GM20431 (cell line): Measurements from ENCODE around the gene SETBP1.

Experiments used
- in situ Hi-C: fragments of 300-500 bp; cut with MseI, MboI; formaldehyde crosslinking; loops from one replicate; pipeline ENCODE4 v1.15.0; 2020; ENCODE audit warnings: low sequenced_read_pairs; ENCODE audit not compliant: unreplicated experiment

Gene SETBP1

GRCh38 chr18:44826418-44827259 lies 146.0 kb downstream of the SETBP1 start:
- in situ Hi-C loops = no loop called here

GRCh38 chr18:44828080-44828479 lies 147.4 kb downstream of the SETBP1 start:
- in situ Hi-C loops = no loop called here

GRCh38 chr18:44830581-44830980 lies 149.9 kb downstream of the SETBP1 start:
- in situ Hi-C loops = no loop called here

DNA sequence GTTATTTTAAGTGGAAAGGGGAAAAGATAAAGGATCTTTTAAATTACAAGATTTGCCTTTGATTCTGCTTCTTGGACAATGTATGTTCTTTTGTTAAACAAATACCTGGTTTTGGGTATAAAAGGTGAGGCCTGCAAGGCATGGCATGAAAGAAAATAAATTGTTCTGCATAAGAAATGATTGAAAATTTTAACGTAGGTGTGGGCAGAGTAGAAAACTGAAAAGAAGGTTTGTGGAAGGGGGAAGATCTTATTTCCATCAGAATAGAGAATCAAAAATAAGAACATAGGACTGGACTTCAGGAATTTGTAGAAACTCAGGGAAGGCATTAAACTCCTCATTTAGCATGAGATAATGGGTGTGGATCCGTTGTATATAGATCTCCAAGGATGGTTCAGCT lies 153.1 kb downstream of the SETBP1 start:
- in situ Hi-C loops = no loop called here

DNA sequence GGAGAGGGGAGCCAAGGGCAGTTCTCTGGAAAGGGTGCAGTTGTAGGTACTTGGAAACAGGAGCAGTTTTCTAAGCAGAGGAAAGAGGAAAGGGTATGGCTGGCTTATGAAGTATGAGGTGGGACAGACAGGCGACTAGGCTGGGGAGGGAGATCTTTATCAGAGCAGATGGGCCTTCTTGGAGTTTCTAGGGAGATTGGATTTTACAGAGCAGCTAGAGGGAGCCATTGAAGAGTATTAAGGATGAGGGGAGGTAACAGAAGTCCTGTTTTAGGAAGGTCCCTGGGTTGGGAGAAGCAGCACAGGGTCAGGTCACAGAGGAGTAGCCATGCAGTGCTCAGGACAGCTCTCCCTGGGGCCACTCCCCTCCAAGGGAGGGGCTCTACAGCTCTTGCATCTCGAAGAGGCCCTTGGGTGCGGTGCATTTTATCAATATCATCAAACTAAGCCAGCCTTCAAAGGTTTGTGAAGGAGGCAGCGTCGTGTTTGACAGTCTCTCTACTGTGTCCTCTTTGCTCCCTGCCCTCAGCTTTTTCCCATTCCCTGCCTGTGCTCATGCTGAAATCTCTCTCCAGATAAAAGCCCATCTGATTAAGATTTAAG lies 154.3 kb downstream of the SETBP1 start:
- in situ Hi-C loops = no loop called here

- in situ Hi-C loops = no loop called here
Observed at GRCh38 chr18:44835703-44836102, 155.0 kb downstream of the SETBP1 start.

- in situ Hi-C loops = no loop called here
Observed at GRCh38 chr18:44836263-44836662, 155.6 kb downstream of the SETBP1 start.

DNA sequence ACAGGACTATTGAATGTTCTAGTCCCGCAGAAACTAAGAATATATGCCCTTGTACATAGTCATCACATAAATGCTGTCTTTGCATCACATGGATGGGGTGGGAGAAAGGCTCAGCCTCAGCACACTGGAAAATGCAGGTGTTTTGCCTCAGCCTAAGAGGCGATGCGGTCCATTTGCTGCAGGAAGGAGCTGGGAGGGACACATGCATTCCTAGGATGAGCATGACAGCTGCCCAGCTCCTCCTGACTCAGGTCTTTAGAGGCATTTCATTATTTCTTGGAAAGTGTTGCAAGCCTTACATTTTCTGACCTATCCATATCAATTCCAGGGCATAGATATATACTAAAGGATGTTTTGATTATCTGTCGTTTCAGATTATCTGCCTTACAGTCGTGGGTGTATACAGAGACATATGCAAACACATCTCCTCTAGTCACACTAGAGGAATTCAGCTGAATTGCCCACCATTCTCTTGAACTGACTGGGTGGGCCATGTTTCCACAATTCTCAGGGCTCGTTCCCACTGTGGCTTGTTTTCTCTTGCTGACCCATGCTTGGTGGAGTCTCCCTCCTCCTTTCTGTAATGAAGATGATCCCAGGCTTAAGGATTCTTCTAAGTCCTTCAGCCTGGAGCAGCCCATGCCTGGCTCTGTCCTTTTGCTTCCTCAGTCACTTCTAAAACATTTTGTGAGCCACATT lies 156.9 kb downstream of the SETBP1 start:
- in situ Hi-C loops = no loop called here

GRCh38 chr18:44838971-44839666 lies 158.4 kb downstream of the SETBP1 start:
- in situ Hi-C loops = no loop called here

GRCh38 chr18:44840058-44840790 lies 159.5 kb downstream of the SETBP1 start:
- in situ Hi-C loops = no loop called here

DNA sequence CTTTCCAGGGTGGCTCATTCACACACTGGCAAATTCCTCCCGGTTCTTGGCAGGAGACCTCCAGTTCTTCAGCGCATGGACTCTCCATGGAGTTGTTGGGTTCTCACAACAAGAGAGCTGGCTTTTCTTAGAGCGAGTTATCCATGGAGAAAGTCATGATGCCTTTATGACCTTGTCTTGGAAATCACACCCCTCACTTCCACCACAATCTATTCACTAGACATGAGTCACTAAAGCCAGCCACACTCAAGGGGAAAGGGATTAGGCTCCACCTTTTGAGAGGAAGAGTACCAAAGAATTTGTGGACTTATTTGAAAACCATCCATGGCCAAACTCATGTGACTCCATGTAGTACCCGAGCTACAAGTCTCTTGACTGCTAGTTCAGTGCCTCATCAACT lies 160.5 kb downstream of the SETBP1 start:
- in situ Hi-C loops = no loop called here

GRCh38 chr18:44841752-44842587 lies 161.3 kb downstream of the SETBP1 start:
- in situ Hi-C loops = no loop called here

DNA sequence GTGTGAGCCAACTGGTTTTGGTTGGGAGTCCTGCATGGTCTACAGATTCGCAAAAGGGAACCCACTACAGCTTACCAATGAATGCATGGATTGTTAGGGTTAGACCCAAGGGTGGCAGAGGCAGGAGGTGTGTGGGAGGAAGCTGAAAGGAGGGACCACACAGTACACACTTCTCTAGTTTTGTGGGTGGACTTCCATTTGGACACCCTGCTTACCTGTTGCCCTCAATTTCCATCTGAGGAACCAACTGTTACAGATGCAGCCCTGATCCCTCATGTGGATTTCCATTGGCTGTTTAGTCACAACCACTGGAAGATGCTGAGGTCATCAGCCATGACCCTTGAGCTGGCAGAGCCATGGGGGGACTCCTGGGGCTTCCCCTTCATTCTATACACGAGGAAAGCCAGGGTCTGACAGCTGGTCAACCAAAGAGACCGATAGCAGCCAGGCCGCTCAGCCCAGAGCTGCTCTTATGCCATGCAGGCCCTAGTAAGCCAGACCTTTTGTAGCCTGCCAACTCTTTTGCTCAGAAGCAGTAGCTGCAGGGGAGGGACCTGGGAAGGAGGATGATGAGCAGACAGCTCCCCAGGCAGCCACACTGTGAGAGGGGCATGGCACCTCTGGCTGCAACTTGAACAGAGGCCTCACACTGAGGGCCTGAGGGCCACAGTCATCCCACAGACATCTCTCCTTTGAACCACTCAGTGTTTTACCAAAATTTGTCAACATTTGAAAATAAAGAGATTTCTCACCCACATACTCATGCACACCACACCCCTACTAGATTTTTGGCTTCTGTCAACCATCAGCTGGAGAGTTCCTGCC lies 162.1 kb downstream of the SETBP1 start:
- in situ Hi-C loops = no loop called here

GRCh38 chr18:44844486-44844885 lies 163.8 kb downstream of the SETBP1 start:
- in situ Hi-C loops = no loop called here

- in situ Hi-C loops = no loop called here
Observed at GRCh38 chr18:44846450-44846849, 165.8 kb downstream of the SETBP1 start.

GRCh38 chr18:44848644-44849335 lies 168.1 kb downstream of the SETBP1 start:
- in situ Hi-C loops = no loop called here

- in situ Hi-C loops = no loop called here
Observed at GRCh38 chr18:44849361-44849760, 168.7 kb downstream of the SETBP1 start.

GRCh38 chr18:44850001-44850400 lies 169.3 kb downstream of the SETBP1 start:
- in situ Hi-C loops = no loop called here
